ENCODE measurements around the gene THAP6.

GRCh38 chr4:75498041-75498440 is 16.2 kb upstream of the THAP6 start:
- TF ChIP-seq POLR2A (IDR thresholded peaks at IDR 0.05), result no peak
- TF ChIP-seq CTCF (IDR thresholded peaks at IDR 0.05), result no peak

All from esophagus squamous epithelium (tissue), 4 donors.